GM13976 (cell line): ENCODE measurements around the gene FUT2.
"Not testable (repeated sequence)": the region's sequence is repeated elsewhere in the genome, so short reads cannot be mapped to it uniquely, and the experiment has no call there.

Experiments used
- DNase-seq: peaks from one replicate; pipeline ENCODE4 v3.0.0; 2012; ENCODE audit warnings: low spot score
- CTCF ChIP-seq: IDR thresholded peaks from 2 replicates; pipeline ENCODE4 v1.5.1; 2012; ENCODE audit warnings: borderline replicate concordance, mild to moderate bottlenecking; ENCODE audit not compliant: insufficient read depth; ENCODE audit errors: extremely low read depth, missing control alignments, control extremely low read depth
- in situ Hi-C: fragments of 300-500 bp; cut with MboI; formaldehyde crosslinking; loops from one replicate; pipeline ENCODE4 v1.12.0; 2022; ENCODE audit warnings: low sequenced_read_pairs, mixed read lengths, inconsistent platforms; ENCODE audit not compliant: unreplicated experiment

FUT2 gene

GRCh38 chr19:48654299-48655059, 41.3 kb upstream of the FUT2 start:
- in situ Hi-C loops, result no loop called here
- no peak for TF ChIP-seq CTCF
- DNase-seq, result no peak

GRCh38 chr19:48656840-48657474, 38.8 kb upstream of the FUT2 start:
- DNase-seq, result no peak

GRCh38 chr19:48657828-48658227, 37.9 kb upstream of the FUT2 start:
- DNase-seq, in situ Hi-C loops: not testable (repeated sequence)

More at GRCh38 chr19:48656840-48657474, 38.8 kb upstream of the FUT2 start:
- in situ Hi-C loops, result no loop called here
- TF ChIP-seq CTCF, result no peak

GRCh38 chr19:48658483-48658882, 37.3 kb upstream of the FUT2 start:
- in situ Hi-C loops, result no loop called here
- DNase-seq, result no peak
- no peak for TF ChIP-seq CTCF

GRCh38 chr19:48659768-48660167, 36.0 kb upstream of the FUT2 start:
- DNase-seq, result peak; percentile 59
- TF ChIP-seq CTCF, result no peak
- in situ Hi-C loops, result no loop called here

- peak; percentile 98 for DNase-seq
- no peak for TF ChIP-seq CTCF
- in situ Hi-C loops, result no loop called here
These were observed 34.7 kb upstream of the FUT2 start for GRCh38 chr19:48660852-48661710.
